IPS DF 6.9 (cell line): ENCODE data around the gene KRTAP9-4.

Source experiments
- DNase-seq: peaks from one replicate; pipeline ENCODE4 v3.0.0-alpha.2; 2013; ENCODE audit warnings: low read depth, low spot score
- H3K27ac ChIP-seq: one replicate; pipeline ENCODE4 v1.5.1; 2013; ENCODE audit warnings: low read length, control low read depth
- H3K27me3 ChIP-seq: 2 replicates; pipeline ENCODE4 v1.6.1; 2013; ENCODE audit warnings: mild to moderate bottlenecking, low read length; ENCODE audit not compliant: control insufficient read depth, insufficient read depth
- H3K36me3 ChIP-seq: 2 replicates; pipeline ENCODE4 v1.6.1; 2013; ENCODE audit warnings: low read length; ENCODE audit not compliant: control insufficient read depth, insufficient read depth
- H3K4me1 ChIP-seq: 2 replicates; pipeline ENCODE4 v1.6.1; 2013; ENCODE audit warnings: low read length; ENCODE audit not compliant: control insufficient read depth, insufficient read depth
- H3K4me3 ChIP-seq: 2 replicates; pipeline ENCODE4 v1.5.1; 2013; ENCODE audit warnings: mild to moderate bottlenecking, low read length
- H3K9me3 ChIP-seq: 2 replicates; pipeline ENCODE4 v1.6.1; 2013; ENCODE audit warnings: low read length, inconsistent platforms; ENCODE audit not compliant: control insufficient read depth, insufficient read depth
- whole genome bisulfite sequencing: extraction: QIAGEN DNeasy Blood & Tissue Kit; methylation state at CpG from one replicate; pipeline ENCODE4 v1.1.7; 2013; ENCODE audit warnings: mixed read lengths, missing lambda C conversion rate; ENCODE audit not compliant: insufficient read length, insufficient coverage; 5-methylcytosine and 5-hydroxymethylcytosine counted together

Gene KRTAP9-4

DNA sequence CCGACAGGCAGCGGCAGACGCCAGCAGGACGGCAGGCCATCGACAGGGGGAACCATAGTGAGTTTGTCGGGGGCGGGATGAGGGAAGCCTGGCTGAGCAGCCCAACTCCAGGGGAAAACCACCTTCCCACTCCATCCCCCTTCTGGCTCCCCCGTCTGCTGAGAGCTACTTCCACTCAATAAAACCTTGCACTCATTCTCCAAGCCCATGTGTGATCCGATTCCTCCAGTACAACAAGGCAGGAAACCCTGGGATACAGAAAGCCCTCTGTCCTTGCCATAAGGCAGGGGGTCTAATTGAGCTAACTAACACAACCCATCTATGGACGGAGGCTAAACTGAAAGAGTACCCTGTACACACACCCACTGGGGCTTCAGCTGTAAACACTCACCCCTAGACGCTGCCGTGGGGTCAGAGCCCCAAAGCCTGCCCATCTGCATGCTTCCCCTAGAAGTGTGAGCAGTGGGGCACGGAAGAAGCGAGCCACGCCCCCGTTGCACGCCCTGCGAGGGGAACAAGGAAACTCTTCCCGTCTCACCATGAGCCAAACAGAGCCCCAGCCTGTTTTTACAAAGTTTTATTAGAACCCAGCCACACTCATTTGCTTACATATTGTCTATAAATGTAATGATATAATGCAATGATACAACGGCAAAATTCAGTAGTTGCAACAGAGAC lies 49.1 kb downstream of the KRTAP9-4 start:
- Histone ChIP-seq H3K27ac (no peak overlapping the region), H3K9me3 (no peaks in the 10 kb centered on the region), H3K36me3 (no peaks in the 10 kb centered on the region), H3K27me3 (no peaks in the 10 kb centered on the region), H3K4me3 (no peak overlapping the region), H3K4me1 (peaks cover 1% of the 10 kb centered on the region; the same call in 1 of the 2 replicates)
- no peak for DNase-seq
- no CpG with 5 or more reads among the region's 20 CpGs for WGBS
